ENCODE data around the gene PLCE1. TPM values are rescaled to one million over a fixed set of nuclear protein-coding genes. Genes with fewer than 3 reads are reported as not detected.

Gene PLCE1
- total RNA-seq = 25.6 and 29.3 TPM in 2 replicates

GRCh38 chr10:93993782-93994437 lies at the start of gene PLCE1:
PLCE1 (plus strand) TSS chr10:93993931; CDS start chr10:94031047, 37,116 bp downstream.

Other genes with a start within 250 kb of the PLCE1 start
- gene LGI1, start 236.0 kb upstream of the PLCE1 start, total RNA-seq = 0.11 TPM in 1 of 2 replicates, not detected in the other
- gene SLC35G1, start 100.0 kb upstream of the PLCE1 start, total RNA-seq = 12.5 and 13.3 TPM in 2 replicates